ENCODE results near the gene RAPGEF2.

- TF ChIP-seq CTCF (IDR thresholded peaks at IDR 0.05) (no peak), POLR2A (IDR thresholded peaks at IDR 0.05) (no peak)
Observed at GRCh38 chr4:159386620-159387019, 283.7 kb downstream of the RAPGEF2 start.
